NCI-H146 treated with DMSO at 0.1 percent for 48 hours (cell line): ENCODE measurements around the gene GGTLC3.
"Not testable (repeated sequence)": the region's sequence is repeated elsewhere in the genome, so short reads cannot be mapped to it uniquely, and the experiment has no call there.

ENCODE experiments used
- DNase-seq: peaks from one replicate; lab custom pipeline; 2025; ENCODE audit not compliant: unreplicated experiment; lab: John Stamatoyannopoulos, UW

Gene GGTLC3

GRCh38 chr22:18518061-18518460 lies at the start of gene GGTLC3:
Gene GGTLC3, minus strand, starts transcription at chr22:18518161. Its CDS starts 264 bp downstream, at chr22:18517897.
- not testable (repeated sequence) for DNase-seq

- DNase-seq: not testable (repeated sequence)
Observed at GRCh38 chr22:18560099-18560974, 42.4 kb upstream of the GGTLC3 start.

GRCh38 chr22:18558939-18559338 lies 41.0 kb upstream of the GGTLC3 start:
- DNase-seq: not testable (repeated sequence)

GRCh38 chr22:18558516-18558915 lies 40.6 kb upstream of the GGTLC3 start:
- not testable (repeated sequence) for DNase-seq

- DNase-seq: not testable (repeated sequence)
Observed at GRCh38 chr22:18554280-18555256, 36.6 kb upstream of the GGTLC3 start.

GRCh38 chr22:18552839-18553597 lies 35.1 kb upstream of the GGTLC3 start:
- not testable (repeated sequence) for DNase-seq

GRCh38 chr22:18551046-18551445 lies 33.1 kb upstream of the GGTLC3 start:
- DNase-seq: not testable (repeated sequence)

- DNase-seq: not testable (repeated sequence)
Observed at GRCh38 chr22:18549458-18550179, 31.7 kb upstream of the GGTLC3 start.

GRCh38 chr22:18544615-18545014 lies 26.7 kb upstream of the GGTLC3 start:
- not testable (repeated sequence) for DNase-seq

- not testable (repeated sequence) for DNase-seq
Observed at GRCh38 chr22:18543400-18543799, 25.4 kb upstream of the GGTLC3 start.

GRCh38 chr22:18539994-18540393 lies 22.0 kb upstream of the GGTLC3 start:
- DNase-seq: not testable (repeated sequence)

- not testable (repeated sequence) for DNase-seq
Observed at GRCh38 chr22:18534315-18534714, 16.4 kb upstream of the GGTLC3 start.

- DNase-seq: not testable (repeated sequence)
Observed at GRCh38 chr22:18533633-18534032, 15.7 kb upstream of the GGTLC3 start.

GRCh38 chr22:18529416-18530145 lies 11.6 kb upstream of the GGTLC3 start:
- not testable (repeated sequence) for DNase-seq

- not testable (repeated sequence) for DNase-seq
Observed at GRCh38 chr22:18528597-18529415, 10.8 kb upstream of the GGTLC3 start.

- not testable (repeated sequence) for DNase-seq
Observed at GRCh38 chr22:18527752-18528596, 10.0 kb upstream of the GGTLC3 start, which contains the start of gene TMEM191B. Gene TMEM191B, plus strand, starts transcription at chr22:18527802. Its CDS starts 179 bp downstream, at chr22:18527981.

GRCh38 chr22:18523328-18523727 lies 5.4 kb upstream of the GGTLC3 start:
- DNase-seq: not testable (repeated sequence)
